GM19324 (cell line): ENCODE results near the gene NBEA.

Experiments used
- ATAC-seq: cut with Tn5 transposase; IDR thresholded peaks from one replicate; pipeline ENCODE4 v1.9.1; 2021; ENCODE audit warnings: mild to moderate bottlenecking, moderate library complexity; ENCODE audit not compliant: unreplicated experiment, low FRiP score

Gene NBEA

DNA sequence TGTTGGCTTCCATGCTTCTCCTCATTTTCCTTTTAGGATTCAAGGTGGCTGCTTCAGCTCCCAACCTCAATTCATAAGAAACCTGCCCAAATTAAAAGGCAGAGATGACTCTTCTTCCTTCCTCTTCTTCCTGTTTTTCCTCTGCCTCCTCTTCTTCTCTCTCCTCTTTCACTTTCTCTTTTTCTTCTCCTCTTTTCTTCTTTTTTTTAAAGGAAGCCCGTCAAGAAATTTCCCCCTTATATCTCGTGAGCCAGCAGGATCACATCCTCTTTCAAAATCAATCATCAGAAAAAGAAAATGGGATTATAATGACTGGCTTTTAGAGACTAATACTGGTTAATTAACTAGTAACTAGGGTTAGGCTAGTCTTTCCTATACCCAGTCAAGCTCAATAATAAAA, 220.3 kb downstream of the NBEA start:
- no peak for ATAC-seq

GRCh38 chr13:35163674-35164073, 221.6 kb downstream of the NBEA start:
- ATAC-seq: peak; percentile 55

DNA sequence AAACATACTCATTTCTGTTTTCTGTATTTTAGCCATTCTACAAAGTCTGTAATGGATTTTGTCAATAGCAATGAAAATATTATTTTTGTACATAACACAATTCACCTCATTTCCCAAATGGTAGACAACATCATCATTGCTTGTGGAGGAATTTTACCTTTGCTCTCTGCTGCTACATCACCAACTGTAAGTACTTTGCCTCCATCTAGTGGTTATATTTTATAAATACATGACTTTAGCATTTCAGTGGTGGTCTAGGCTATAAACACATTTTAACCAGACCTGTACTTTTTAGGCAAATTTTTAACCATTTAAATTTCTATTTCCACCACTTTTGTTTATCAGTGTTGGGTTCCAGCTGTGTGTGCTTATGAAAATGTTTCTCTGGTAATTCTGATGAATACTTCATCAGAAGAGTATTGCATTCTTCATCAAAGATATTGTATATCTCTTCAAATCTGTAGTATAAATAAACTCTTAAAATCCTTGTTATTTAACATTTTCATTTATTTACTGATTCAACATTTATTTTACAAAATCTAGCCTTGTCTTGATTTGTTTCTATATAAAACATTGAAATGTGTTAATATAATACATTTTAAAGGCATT, 222.4 kb downstream of the NBEA start:
- peak; percentile 78 for ATAC-seq

- no peak for ATAC-seq
Measured at GRCh38 chr13:35165205-35165604, 223.1 kb downstream of the NBEA start.

GRCh38 chr13:35179494-35179893, 237.4 kb downstream of the NBEA start:
- ATAC-seq: no peak

GRCh38 chr13:35179920-35180663, 238.0 kb downstream of the NBEA start:
- ATAC-seq: no peak

DNA sequence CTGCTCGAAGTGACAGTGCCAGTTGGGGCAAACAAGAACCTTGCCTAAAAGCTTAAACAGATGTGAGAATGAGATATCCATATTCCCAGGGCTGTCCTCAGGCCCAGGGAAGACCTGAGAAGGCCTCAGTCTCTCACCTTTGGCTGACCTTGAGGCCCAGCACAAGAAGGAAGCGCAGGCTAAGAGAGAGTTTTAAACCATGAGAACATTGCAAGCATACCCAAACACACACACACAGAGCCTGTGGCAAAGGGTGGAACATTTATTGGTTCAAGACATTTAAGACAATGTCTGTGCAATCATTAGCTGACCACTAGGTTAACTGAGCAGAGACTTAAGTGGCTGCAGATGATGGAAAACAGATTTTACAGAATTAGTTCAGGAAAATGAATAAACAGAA, 248.2 kb downstream of the NBEA start:
- no peak for ATAC-seq

GRCh38 chr13:35191883-35192282, 249.8 kb downstream of the NBEA start:
- ATAC-seq: no peak

DNA sequence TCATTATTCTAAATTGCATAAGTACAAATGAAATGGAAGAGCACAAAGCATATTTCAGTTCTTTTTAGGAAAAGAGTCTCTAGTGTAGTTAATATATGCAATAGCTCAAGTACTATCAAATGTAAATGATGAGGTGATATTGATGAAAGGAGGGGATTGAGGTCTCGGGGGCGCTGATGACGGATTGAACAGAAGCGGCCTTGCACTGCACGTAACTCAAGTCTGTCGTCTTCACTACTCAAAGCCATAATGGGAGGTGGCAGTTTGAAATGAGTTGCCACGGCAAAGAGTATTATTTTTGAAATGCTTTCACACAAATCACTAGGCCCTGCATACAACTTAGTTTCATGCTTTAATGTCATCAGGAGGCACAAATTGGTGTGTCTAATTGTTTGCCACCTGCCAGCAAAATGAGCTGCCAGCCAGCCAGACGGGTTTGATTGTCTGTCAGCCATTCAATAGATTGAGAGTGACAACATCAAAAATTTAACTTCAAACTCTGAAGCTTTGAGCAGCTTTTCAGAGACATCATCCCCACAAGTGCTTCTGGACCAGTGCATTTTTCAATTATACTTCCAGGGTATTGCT, 256.6 kb downstream of the NBEA start:
- no peak for ATAC-seq

- ATAC-seq: no peak
Measured at GRCh38 chr13:35208587-35208986, 266.5 kb downstream of the NBEA start.

- no peak for ATAC-seq
Measured at GRCh38 chr13:35210261-35210660, 268.2 kb downstream of the NBEA start.

GRCh38 chr13:35211949-35212348, 269.9 kb downstream of the NBEA start:
- ATAC-seq: no peak

GRCh38 chr13:35213911-35214310, 271.8 kb downstream of the NBEA start:
- no peak for ATAC-seq

DNA sequence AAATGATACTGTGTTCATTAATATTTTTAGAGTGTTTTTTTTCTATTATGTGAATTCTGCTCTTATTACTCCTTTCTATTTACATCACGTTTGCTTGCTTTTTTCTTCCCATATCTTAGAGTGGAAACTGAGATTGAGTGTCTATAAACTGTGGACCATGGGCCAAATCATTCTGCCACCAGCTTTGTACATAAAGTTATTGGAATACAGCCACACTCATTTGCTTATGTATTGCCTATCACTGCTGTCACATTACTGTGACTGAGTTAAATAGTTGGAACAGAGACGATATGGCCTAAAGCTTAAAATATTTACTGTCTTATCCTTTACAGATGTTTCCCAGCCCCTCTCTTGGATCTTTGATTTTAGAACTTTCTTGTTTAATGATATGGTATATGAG, 274.1 kb downstream of the NBEA start:
- no peak for ATAC-seq

DNA sequence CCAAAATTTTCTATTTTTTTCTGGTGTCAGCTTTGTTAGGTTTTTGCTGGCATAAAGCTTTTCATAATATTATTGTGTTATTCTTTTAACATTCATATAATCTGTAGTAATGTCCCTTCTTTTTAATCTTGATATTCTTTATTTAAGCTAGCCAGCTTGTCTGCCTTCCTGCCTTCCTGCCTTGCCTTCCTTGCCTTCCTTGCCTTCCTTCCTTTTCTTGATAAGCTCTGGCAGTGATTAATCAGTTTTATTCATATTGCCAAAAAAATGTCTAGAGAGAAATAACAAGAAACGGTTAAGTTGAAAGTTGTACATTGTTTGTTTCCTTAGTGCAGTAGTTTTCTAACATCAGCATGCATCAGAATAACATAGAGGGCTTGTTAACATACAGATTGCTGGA, 277.0 kb downstream of the NBEA start:
- ATAC-seq: no peak

DNA sequence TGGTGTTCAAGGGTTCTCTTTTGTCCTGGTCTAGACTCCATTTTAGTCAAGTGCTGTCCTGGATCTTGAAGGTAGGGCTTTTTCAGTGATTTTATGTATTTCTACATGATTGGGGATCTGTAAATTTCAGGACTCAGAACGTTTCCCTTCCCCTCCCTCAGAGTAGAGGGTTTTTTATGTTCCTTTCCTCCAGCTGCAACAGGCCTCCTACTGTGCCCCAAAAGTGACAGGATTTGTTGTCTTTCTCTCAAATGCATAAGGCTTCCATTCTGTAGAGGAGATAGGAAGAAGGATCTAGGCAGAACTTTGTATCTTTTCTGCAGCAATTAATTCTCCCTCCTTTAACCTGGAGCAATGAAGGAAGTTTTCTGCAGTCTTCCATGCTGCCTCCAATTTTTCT, 283.1 kb downstream of the NBEA start:
- ATAC-seq: no peak

- ATAC-seq: no peak
Measured at GRCh38 chr13:35225582-35225981, 283.5 kb downstream of the NBEA start.

DNA sequence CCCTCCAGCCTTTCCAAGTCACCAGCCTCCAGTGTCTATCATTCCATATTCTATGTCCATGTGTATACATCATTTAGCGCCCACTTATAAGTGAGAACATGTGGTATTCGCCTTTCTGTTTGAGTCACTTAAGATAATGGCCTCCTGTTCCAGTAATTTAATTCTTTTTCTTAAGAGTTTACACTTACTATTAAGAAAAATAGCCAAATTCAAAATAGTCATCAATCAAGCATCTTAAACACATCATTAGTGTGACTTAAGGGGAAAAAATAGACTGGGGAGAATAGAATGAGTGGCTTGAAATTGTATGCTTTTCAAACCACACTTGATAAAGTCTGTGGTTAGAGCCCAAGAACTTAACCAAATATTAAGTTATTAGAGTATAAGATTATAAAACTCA, 286.5 kb downstream of the NBEA start:
- ATAC-seq: no peak

- no peak for ATAC-seq
Measured at GRCh38 chr13:35231426-35231825, 289.4 kb downstream of the NBEA start.

DNA sequence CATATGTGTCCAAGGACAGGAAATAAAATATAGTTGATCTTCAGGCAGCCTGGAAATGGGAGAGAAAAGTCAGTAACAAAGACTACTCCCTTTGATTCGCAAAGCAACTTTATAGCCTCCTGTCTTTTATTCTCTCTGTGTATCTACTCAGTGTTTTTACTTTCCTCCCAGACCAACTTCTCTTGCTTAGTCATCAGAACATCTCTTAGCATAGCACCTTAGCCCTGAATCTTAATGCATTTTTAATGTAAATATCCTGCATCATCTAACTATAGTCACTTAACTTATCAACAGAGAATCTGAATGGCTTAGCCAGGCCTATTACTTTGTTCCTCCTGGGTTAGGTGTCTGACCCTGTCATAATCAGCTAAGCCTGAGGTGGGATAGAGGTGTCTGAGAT, 296.2 kb downstream of the NBEA start:
- ATAC-seq: no peak

GRCh38 chr13:35252536-35253205, 310.6 kb downstream of the NBEA start:
- peak; percentile 91 for ATAC-seq
